SK-N-SH (cell line): ENCODE results near the gene GNG3. TPM values are rescaled to one million over a fixed set of nuclear protein-coding genes. Genes with fewer than 3 reads are reported as not detected.

Experiments
- CTCF ChIA-PET: fragments of 300-600, 350-600 bp; formaldehyde crosslinking; extraction: SDS; loops from one replicate; lab custom pipeline; 2021; lab: Yijun Ruan, JAX
- POLR2A ChIA-PET: fragments of 350-600 bp; sonication (Branson Sonifier 250); formaldehyde crosslinking; extraction: SDS; loops from one replicate; lab custom pipeline; 2020; ENCODE audit warnings: antibody characterized with exemption, inconsistent platforms; lab: Yijun Ruan, JAX
- DNase-seq: peaks from one replicate; pipeline ENCODE4 v3.0.0; 2012
- H2AFZ ChIP-seq: fragments of 200-600 bp; sonication (generic); 2 replicates; pipeline ENCODE4 v1.8.1; 2016; ENCODE audit warnings: antibody characterized with exemption, mild to moderate bottlenecking, low read depth
- H3F3A ChIP-seq: fragments of 200-600 bp; sonication (generic); replicated peaks from 2 replicates; pipeline ENCODE3; 2016; ENCODE audit warnings: antibody characterized with exemption, mild to moderate bottlenecking; ENCODE audit not compliant: insufficient read depth
- H3K27ac ChIP-seq, 2 experiments: fragments of 200-500 bp in 1 of 2; fragments of 200-600 bp in 1 of 2; sonication (Bioruptor generic) in 1 of 2; sonication (generic), shearing (Covaris generic) in 1 of 2; 2 replicates each; pipeline versions ENCODE4 v1.5.1 to v1.6.1; 2014 to 2016; ENCODE audit warnings: low read depth in 2 of 2, inconsistent platforms in 1 of 2, low read length in 1 of 2, mild to moderate bottlenecking in 1 of 2, mixed read lengths in 1 of 2
- H3K27me3 ChIP-seq: fragments of 200-600 bp; sonication (generic), shearing (Covaris generic); 2 replicates; pipeline ENCODE4 v1.6.1; 2016; ENCODE audit warnings: mixed run types; ENCODE audit not compliant: insufficient read depth
- H3K36me3 ChIP-seq, 2 experiments: fragments of 200-500 bp in 1 of 2; fragments of 200-600 bp in 1 of 2; sonication (Bioruptor generic) in 1 of 2; sonication (generic) in 1 of 2; replicated peaks in 1 of 2; 2 replicates each; pipeline versions ENCODE3 to v1.5.1; 2014 to 2016; ENCODE audit warnings: low read length in 1 of 2, mild to moderate bottlenecking in 1 of 2; ENCODE audit not compliant: insufficient read depth in 2 of 2, control insufficient read depth in 1 of 2
- H3K4me1 ChIP-seq, 2 experiments: fragments of 200-500 bp in 1 of 2; fragments of 200-600 bp in 1 of 2; sonication (Bioruptor generic) in 1 of 2; sonication (generic), shearing (Covaris generic) in 1 of 2; 2 replicates each; pipeline versions ENCODE4 v1.5.1 to v1.6.1; 2014 to 2016; ENCODE audit warnings: low read depth in 1 of 2, low read length in 1 of 2, mixed run types in 1 of 2; ENCODE audit not compliant: insufficient read depth in 2 of 2, control insufficient read depth in 1 of 2
- H3K4me2 ChIP-seq: fragments of 200-600 bp; sonication (generic), shearing (Covaris generic); 2 replicates; pipeline ENCODE4 v1.6.1; 2017; ENCODE audit warnings: mixed run types
- H3K4me3 ChIP-seq, 2 experiments: fragments of 200-500 bp in 1 of 2; fragments of 200-600 bp in 1 of 2; sonication (Bioruptor generic) in 1 of 2; sonication (generic), shearing (Covaris generic) in 1 of 2; 2 replicates each; pipeline versions ENCODE4 v1.5.1 to v1.8.1; 2014 to 2016; ENCODE audit warnings: low read depth in 2 of 2, inconsistent platforms in 1 of 2, low read length in 1 of 2, mild to moderate bottlenecking in 1 of 2, mixed read lengths in 1 of 2, moderate library complexity in 1 of 2
- H3K79me2 ChIP-seq: fragments of 200-600 bp; sonication (generic); 2 replicates; pipeline ENCODE4 v1.8.1; 2017; ENCODE audit warnings: mild to moderate bottlenecking; ENCODE audit not compliant: insufficient read depth
- H3K9ac ChIP-seq: fragments of 200-600 bp; sonication (generic); 2 replicates; pipeline ENCODE4 v1.6.1; 2017; ENCODE audit warnings: mixed run types
- H3K9me2 ChIP-seq: fragments of 200-600 bp; sonication (generic); 2 replicates; pipeline ENCODE4 v1.6.1; 2017; ENCODE audit warnings: mixed run types
- H3K9me3 ChIP-seq: fragments of 200-600 bp; sonication (generic); 2 replicates; pipeline ENCODE4 v1.6.1; 2017; ENCODE audit warnings: mixed run types, mild to moderate bottlenecking, moderate library complexity
- H4K20me1 ChIP-seq: fragments of 200-600 bp; sonication (generic); 2 replicates; pipeline ENCODE4 v1.6.1; 2017; ENCODE audit warnings: mild to moderate bottlenecking, mixed run types; ENCODE audit not compliant: insufficient read depth
- CHD2 ChIP-seq: fragments of 150-350 bp; IDR thresholded peaks from 2 replicates; pipeline ENCODE4 v1.6.1; 2018; ENCODE audit warnings: low read length; ENCODE audit not compliant: partially characterized antibody
- CTCF ChIP-seq: fragments of 200-600 bp; sonication (generic); IDR thresholded peaks from 2 replicates; pipeline ENCODE4 v1.6.1; 2017; ENCODE audit warnings: antibody characterized with exemption, mild to moderate bottlenecking, moderate library complexity
- ELF1 ChIP-seq: IDR thresholded peaks from 2 replicates; pipeline ENCODE4 v1.4.0; 2012
- FOSL2 ChIP-seq: IDR thresholded peaks from 2 replicates; pipeline ENCODE4 v1.4.0; 2012; ENCODE audit warnings: low read depth, mild to moderate bottlenecking, moderate library complexity, borderline replicate concordance
- FOXJ3 ChIP-seq: sonication (generic); formaldehyde crosslinking; IDR thresholded peaks from 2 replicates; pipeline ENCODE4 v1.5.1; 2020; ENCODE audit warnings: mild to moderate bottlenecking, missing genetic modification reagents
- FOXM1 ChIP-seq: IDR thresholded peaks from 2 replicates; pipeline ENCODE4 v1.4.0; 2012; ENCODE audit warnings: low read depth, mild to moderate bottlenecking
- GABPA ChIP-seq: IDR thresholded peaks from 2 replicates; pipeline ENCODE4 v1.4.0; 2012; ENCODE audit warnings: low read depth, mild to moderate bottlenecking
- MAX ChIP-seq: IDR thresholded peaks from 2 replicates; pipeline ENCODE4 v1.4.0; 2012; ENCODE audit warnings: low read depth
- MXI1 ChIP-seq: IDR thresholded peaks from 2 replicates; pipeline ENCODE4 v1.6.1; 2012; ENCODE audit warnings: mild to moderate bottlenecking, low read depth, low read length, improper control_type of control experiment
- POLR2AphosphoS5 ChIP-seq: IDR thresholded peaks from 2 replicates; pipeline ENCODE4 v1.6.1; 2012; ENCODE audit warnings: low read depth, low read length
- RAD21 ChIP-seq: IDR thresholded peaks from 2 replicates; pipeline ENCODE4 v1.6.1; 2012; ENCODE audit warnings: mild to moderate bottlenecking, low read length
- RXRA ChIP-seq: IDR thresholded peaks from 2 replicates; pipeline ENCODE4 v1.4.0; 2012; ENCODE audit warnings: low read depth, mild to moderate bottlenecking, borderline replicate concordance
- SIN3A ChIP-seq: IDR thresholded peaks from 2 replicates; pipeline ENCODE4 v1.6.1; 2012; ENCODE audit warnings: low read depth, mild to moderate bottlenecking, low read length, moderate library complexity, borderline replicate concordance
- TAF1 ChIP-seq: IDR thresholded peaks from 2 replicates; pipeline ENCODE4 v1.6.1; 2012; ENCODE audit warnings: low read depth, mild to moderate bottlenecking, low read length, moderate library complexity, borderline replicate concordance
- YY1 ChIP-seq: IDR thresholded peaks from 2 replicates; pipeline ENCODE4 v1.4.0; 2012; ENCODE audit warnings: low read depth, mild to moderate bottlenecking
- polyA plus RNA-seq, 3 experiments: library from polyadenylated mRNA; depleted of rRNA; stranded (reverse); fragments of >200 nt; gene quantifications; 2 replicates each; pipeline ENCODE4 v1.2.3, GENCODE V29; 2012
- TF ChIP-seq, protein P1 (sequence below): fragments of 150-350 bp; IDR thresholded peaks from 2 replicates; pipeline ENCODE4 v1.6.1; 2017; ENCODE audit warnings: antibody characterized with exemption, low read length, low read depth, borderline replicate concordance
- TF ChIP-seq, protein P2 (sequence below): fragments of 150-350 bp; IDR thresholded peaks from 2 replicates; pipeline ENCODE4 v1.6.1; 2016; ENCODE audit warnings: mild to moderate bottlenecking, low read depth, low read length

GNG3 gene
- polyA plus RNA-seq, 1 of the 3 experiments (the other 2 are of a cell fraction): 0.16 TPM

DNA sequence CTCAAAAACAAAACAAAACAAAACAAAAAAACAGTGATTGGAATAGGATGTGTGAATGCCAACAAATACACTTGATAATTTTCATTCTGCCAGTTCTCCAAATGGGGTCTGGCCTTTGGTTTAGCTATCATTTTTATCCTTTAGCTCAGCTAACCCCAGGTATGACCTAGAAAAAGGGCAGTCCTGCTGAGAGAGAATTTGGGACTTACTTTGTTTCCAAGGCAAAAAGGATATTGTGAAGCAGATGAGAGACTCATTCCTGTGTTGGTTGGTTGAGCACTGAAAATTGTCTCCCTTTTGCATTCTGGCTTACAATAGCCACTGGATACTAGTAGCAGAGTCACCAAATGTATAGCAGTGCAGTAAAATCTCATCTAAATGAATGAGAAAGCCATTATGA, 29.7 kb downstream of the GNG3 start:
- Histone ChIP-seq H3K36me3 (peaks cover 23 to 49% of the 10 kb centered on the region in 2 experiments), H3F3A (peaks cover 37% of the 10 kb centered on the region), H3K27me3 (no peaks in the 10 kb centered on the region), H3K4me1 (no peaks in the 10 kb centered on the region), H2AFZ (no peak overlapping the region), H3K4me3 (no peak overlapping the region), H3K79me2 (peaks cover 33% of the 10 kb centered on the region), H3K27ac (no peak overlapping the region), H3K9ac (no peak overlapping the region), H3K9me3 (no peaks in the 10 kb centered on the region), H3K9me2 (no peaks in the 10 kb centered on the region), H3K4me2 (no peak overlapping the region), H4K20me1 (no peaks in the 10 kb centered on the region)
- CTCF ChIA-PET: interaction anchor here (1.2 kb wide), 1 partner anchor 49 kb away, joined by 5 read pairs; no protein-coding TSS in a partner anchor
- POLR2A ChIA-PET: interaction anchor here (1.4 kb wide), 1 partner anchor 50 kb away, joined by 3 read pairs; the partner anchor contains the start of gene TMEM179B
- DNase-seq: no peak
- TF ChIP-seq FOXJ3: no peak
- TF ChIP-seq, protein P1, sequence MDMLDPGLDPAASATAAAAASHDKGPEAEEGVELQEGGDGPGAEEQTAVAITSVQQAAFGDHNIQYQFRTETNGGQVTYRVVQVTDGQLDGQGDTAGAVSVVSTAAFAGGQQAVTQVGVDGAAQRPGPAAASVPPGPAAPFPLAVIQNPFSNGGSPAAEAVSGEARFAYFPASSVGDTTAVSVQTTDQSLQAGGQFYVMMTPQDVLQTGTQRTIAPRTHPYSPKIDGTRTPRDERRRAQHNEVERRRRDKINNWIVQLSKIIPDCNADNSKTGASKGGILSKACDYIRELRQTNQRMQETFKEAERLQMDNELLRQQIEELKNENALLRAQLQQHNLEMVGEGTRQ: no peak
- TF ChIP-seq FOSL2: no peak
- TF ChIP-seq RXRA: no peak
- no peak for TF ChIP-seq FOXM1
- TF ChIP-seq POLR2AphosphoS5: no peak
- no peak for TF ChIP-seq CTCF
- TF ChIP-seq ELF1: no peak
- TF ChIP-seq YY1: no peak
- no peak for TF ChIP-seq MXI1
- no peak for TF ChIP-seq MAX
- TF ChIP-seq GABPA: no peak
- no peak for TF ChIP-seq RAD21
- no peak for TF ChIP-seq SIN3A
- no peak for TF ChIP-seq TAF1
- no peak for TF ChIP-seq CHD2
- TF ChIP-seq, protein P2, sequence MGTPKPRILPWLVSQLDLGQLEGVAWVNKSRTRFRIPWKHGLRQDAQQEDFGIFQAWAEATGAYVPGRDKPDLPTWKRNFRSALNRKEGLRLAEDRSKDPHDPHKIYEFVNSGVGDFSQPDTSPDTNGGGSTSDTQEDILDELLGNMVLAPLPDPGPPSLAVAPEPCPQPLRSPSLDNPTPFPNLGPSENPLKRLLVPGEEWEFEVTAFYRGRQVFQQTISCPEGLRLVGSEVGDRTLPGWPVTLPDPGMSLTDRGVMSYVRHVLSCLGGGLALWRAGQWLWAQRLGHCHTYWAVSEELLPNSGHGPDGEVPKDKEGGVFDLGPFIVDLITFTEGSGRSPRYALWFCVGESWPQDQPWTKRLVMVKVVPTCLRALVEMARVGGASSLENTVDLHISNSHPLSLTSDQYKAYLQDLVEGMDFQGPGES: no peak
- TF ChIP-seq, all 33 proteins: peak for 0
